ENCODE measurements around the gene LHPP.

GRCh38 chr10:124516746-124517397 lies 55.2 kb downstream of the LHPP start:
- TF ChIP-seq POLR2A (IDR thresholded peaks at IDR 0.05): no peak
- no peak for TF ChIP-seq POLR2AphosphoS5 (IDR thresholded peaks at IDR 0.05)

All from spleen (tissue), 3 donors.